GM12872 (cell line): ENCODE measurements around the gene NIT2.

Experiments
- CTCF ChIP-seq: IDR thresholded peaks from 3 replicates; pipeline ENCODE4 v1.5.1; 2011; ENCODE audit warnings: low read depth, mild to moderate bottlenecking, low read length, moderate library complexity; ENCODE audit not compliant: insufficient read depth

NIT2 gene

GRCh38 chr3:100400780-100401673 lies 66.5 kb downstream of the NIT2 start, which contains the start of the genes LNP1 and TOMM70:
Gene LNP1 (plus strand): TSS chr3:100401539. CDS start chr3:100429730, 28,191 bp downstream.
Gene TOMM70 (minus strand): TSS chr3:100401089. CDS start chr3:100400949, 140 bp downstream.
- no peak for TF ChIP-seq CTCF

GRCh38 chr3:100401674-100402041 lies 67.1 kb downstream of the NIT2 start:
- no peak for TF ChIP-seq CTCF

GRCh38 chr3:100402256-100402655 lies 67.7 kb downstream of the NIT2 start:
- TF ChIP-seq CTCF: no peak

- no peak for TF ChIP-seq CTCF
These were observed 68.3 kb downstream of the NIT2 start for GRCh38 chr3:100402891-100403290.

GRCh38 chr3:100403362-100404249 lies 69.0 kb downstream of the NIT2 start:
- TF ChIP-seq CTCF: 0 out of 3 replicates have a peak, but pooled peaks have one; percentile 8

- no peak for TF ChIP-seq CTCF
These were observed 69.6 kb downstream of the NIT2 start for GRCh38 chr3:100404250-100404548.

- TF ChIP-seq CTCF: no peak
These were observed 72.6 kb downstream of the NIT2 start for GRCh38 chr3:100407164-100407563.
